Fibroblast of lung (primary cell): ENCODE measurements around the gene LCN1. TPM values are rescaled to one million over a fixed set of nuclear protein-coding genes. Genes with fewer than 3 reads are reported as not detected.

Source experiments
- DNase-seq, 2 donors: peaks; one replicate each; pipeline versions ENCODE4 v3.0.0 to v3.0.0-alpha.2; 2010; ENCODE audit warnings: low read depth in 2 of 2
- H2AFZ ChIP-seq: 2 replicates; pipeline ENCODE4 v1.5.1; 2012; ENCODE audit warnings: low read length, control low read depth, inconsistent platforms
- H3K27ac ChIP-seq: 2 replicates; pipeline ENCODE4 v1.5.1; 2011; ENCODE audit warnings: low read length, control low read depth; ENCODE audit not compliant: insufficient read depth
- H3K27me3 ChIP-seq: 2 replicates; pipeline ENCODE4 v1.5.1; 2011; ENCODE audit warnings: mild to moderate bottlenecking, low read length; ENCODE audit not compliant: control insufficient read depth, insufficient read depth
- H3K36me3 ChIP-seq: 2 replicates; pipeline ENCODE4 v1.5.1; 2011; ENCODE audit warnings: low read length; ENCODE audit not compliant: control insufficient read depth, insufficient read depth
- H3K4me1 ChIP-seq: 2 replicates; pipeline ENCODE4 v1.5.1; 2011; ENCODE audit warnings: low read length; ENCODE audit not compliant: control insufficient read depth, insufficient read depth; ENCODE audit errors: extremely low read depth
- H3K4me2 ChIP-seq: 2 replicates; pipeline ENCODE4 v1.5.1; 2011; ENCODE audit warnings: low read length, control low read depth; ENCODE audit not compliant: insufficient read depth; ENCODE audit errors: extremely low read depth
- H3K4me3 ChIP-seq, 4 experiments: fragments of 200-600 bp in 1 of 4; sonication (generic) in 1 of 4; replicated peaks in 1 of 4; 2 replicates each; pipeline ENCODE4 v1.5.1; 2011 to 2016; ENCODE audit warnings: low read length in 4 of 4, low read depth in 3 of 4, mild to moderate bottlenecking in 3 of 4, control low read depth in 2 of 4, inconsistent platforms in 1 of 4, mixed read lengths in 1 of 4; ENCODE audit not compliant: insufficient read depth in 1 of 4; ENCODE audit errors: control extremely low read depth in 1 of 4
- H3K79me2 ChIP-seq: 2 replicates; pipeline ENCODE4 v1.5.1; 2012; ENCODE audit warnings: mild to moderate bottlenecking, low read length, inconsistent platforms; ENCODE audit not compliant: control insufficient read depth, insufficient read depth
- H3K9ac ChIP-seq: 2 replicates; pipeline ENCODE4 v1.5.1; 2011; ENCODE audit warnings: mild to moderate bottlenecking, low read length, control low read depth; ENCODE audit not compliant: insufficient read depth
- H3K9me3 ChIP-seq: 2 replicates; pipeline ENCODE4 v1.5.1; 2012; ENCODE audit warnings: low read depth, low read length; ENCODE audit not compliant: control insufficient read depth, insufficient read depth
- H4K20me1 ChIP-seq: 2 replicates; pipeline ENCODE4 v1.5.1; 2011; ENCODE audit warnings: low read length; ENCODE audit not compliant: control insufficient read depth, insufficient read depth; ENCODE audit errors: extremely low read depth
- CTCF ChIP-seq, 2 donors: IDR thresholded peaks in 1 of 2; conservative IDR thresholded peaks in 1 of 2; 1 replicate in 1 of 2; 2 replicates in 1 of 2; pipeline ENCODE4 v1.5.1; 2011 to 2012; ENCODE audit warnings: low read length in 2 of 2, control low read depth in 1 of 2, inconsistent platforms in 1 of 2, low read depth in 1 of 2, mild to moderate bottlenecking in 1 of 2
- EZH2 ChIP-seq: IDR thresholded peaks from 2 replicates; pipeline ENCODE4 v1.5.1; 2012; ENCODE audit warnings: low read length, control low read depth, mild to moderate bottlenecking; ENCODE audit errors: missing control alignments
- polyA plus RNA-seq, 2 donors: library from polyadenylated mRNA; depleted of rRNA in 1 of 2; stranded (reverse) in 1 of 2; unstranded in 1 of 2; fragments of >200 nt; gene quantifications; 2 replicates each; pipeline ENCODE4 v1.2.1, GENCODE V29; 2011 to 2012; ENCODE audit warnings: missing spikeins in 1 of 2
- total RNA-seq: library from RNA; depleted of rRNA; stranded (reverse); fragments of >200 nt; gene quantifications from 2 replicates; pipeline ENCODE4 v1.2.1, GENCODE V29; 2014

Gene LCN1
- total and polyA plus RNA-seq, 2 donors (not counting 1 experiment from before 2014, with no cell fraction given) = not detected

GRCh38 chr9:135485385-135485784 lies 35.9 kb upstream of the LCN1 start:
- Histone ChIP-seq H3K4me2 (no peak overlapping the region), H3K9me3 (no peaks in the 10 kb centered on the region), H3K4me3 (no peak overlapping the region), H3K79me2 (no peaks in the 10 kb centered on the region), H4K20me1 (no peaks in the 10 kb centered on the region), H3K36me3 (peaks cover 3% of the 10 kb centered on the region), H3K27me3 (no peaks in the 10 kb centered on the region), H2AFZ (no peak overlapping the region), H3K27ac (no peak overlapping the region), H3K9ac (no peak overlapping the region), H3K4me1 (no peaks in the 10 kb centered on the region)
- TF ChIP-seq EZH2 (no peak), CTCF (conservative IDR thresholded peaks at IDR 0.05 in 1 of 2, IDR thresholded peaks at IDR 0.05 in 1 of 2; ENCODE audit: low read depth in 1 of 2, low read length in 2 of 2) (no peak)
- no peak for DNase-seq

- Histone ChIP-seq H2AFZ (no peak overlapping the region), H3K27me3 (no peaks in the 10 kb centered on the region), H3K9me3 (no peaks in the 10 kb centered on the region), H3K27ac (no peak overlapping the region), H3K79me2 (no peaks in the 10 kb centered on the region), H4K20me1 (no peaks in the 10 kb centered on the region), H3K4me2 (no peak overlapping the region), H3K36me3 (peaks cover 3% of the 10 kb centered on the region), H3K4me3 (no peak overlapping the region), H3K9ac (no peak overlapping the region), H3K4me1 (no peaks in the 10 kb centered on the region)
- DNase-seq = no peak
- TF ChIP-seq CTCF (conservative IDR thresholded peaks at IDR 0.05 in 1 of 2, IDR thresholded peaks at IDR 0.05 in 1 of 2; ENCODE audit: low read depth in 1 of 2, low read length in 2 of 2) = no peak
- TF ChIP-seq EZH2 = no peak
These were observed 35.4 kb upstream of the LCN1 start for GRCh38 chr9:135485832-135486231.

GRCh38 chr9:135486267-135487065 lies 34.8 kb upstream of the LCN1 start:
- Histone ChIP-seq H2AFZ (no peak overlapping the region), H3K27ac (no peak overlapping the region), H3K36me3 (peaks cover 3% of the 10 kb centered on the region), H3K79me2 (no peaks in the 10 kb centered on the region), H3K4me2 (no peak overlapping the region), H3K9ac (no peak overlapping the region), H3K27me3 (no peaks in the 10 kb centered on the region), H3K9me3 (no peaks in the 10 kb centered on the region), H3K4me1 (no peaks in the 10 kb centered on the region), H4K20me1 (no peaks in the 10 kb centered on the region), H3K4me3 (no peak overlapping the region)
- TF ChIP-seq EZH2 (no peak), CTCF (conservative IDR thresholded peaks at IDR 0.05 in 1 of 2, IDR thresholded peaks at IDR 0.05 in 1 of 2; ENCODE audit: low read depth in 1 of 2, low read length in 2 of 2) (no peak)
- no peak for DNase-seq
